Measurements from ENCODE around the gene MYH10.

The MYH10 gene

DNA sequence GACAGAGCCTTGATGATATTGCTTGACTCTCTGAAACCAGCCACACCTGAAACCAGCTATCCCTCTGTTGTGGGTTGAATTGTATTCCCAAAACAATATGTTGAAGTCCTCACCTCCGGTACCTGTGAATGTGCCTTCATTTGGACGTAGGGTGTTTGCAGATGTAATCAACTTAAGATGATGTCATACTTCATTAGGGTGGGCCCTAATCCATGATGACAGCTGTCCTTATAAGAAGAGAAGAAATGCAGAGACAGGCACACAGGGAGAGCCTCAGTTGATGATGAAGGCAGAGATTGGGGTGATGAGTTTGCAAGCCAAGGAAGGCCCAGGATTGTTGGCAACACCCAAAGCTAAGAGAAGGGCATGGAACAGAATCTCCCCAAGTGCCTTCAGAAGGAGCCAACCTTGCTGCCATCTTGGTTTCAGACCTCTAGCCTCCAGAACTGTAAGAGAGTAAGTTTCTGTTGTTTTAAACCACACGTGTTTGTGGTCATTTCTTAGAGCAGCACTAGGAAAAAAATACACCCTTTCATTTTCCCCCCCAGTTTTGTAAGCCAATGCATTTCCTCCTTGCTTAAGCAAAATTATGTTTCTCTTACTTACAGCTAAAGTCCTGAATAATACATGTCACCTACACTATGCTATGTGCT is 29.4 kb upstream of the MYH10 start:
- Histone ChIP-seq H3K27me3 (ENCODE audit: control insufficient read depth, insufficient read depth, low read length) (no peaks in the 10 kb centered on the region), H3K79me2 (no peaks in the 10 kb centered on the region), H3K4me2 (ENCODE audit: low read length) (no peak overlapping the region), H3K36me3 (ENCODE audit: control insufficient read depth, insufficient read depth, low read length) (no peaks in the 10 kb centered on the region), H3K4me3 (ENCODE audit: low read depth, low read length) (no peak overlapping the region), H3K27ac (no peak overlapping the region), H3K9me3 (ENCODE audit: control insufficient read depth, low read length) (no peaks in the 10 kb centered on the region), H3K4me1 (no peaks in the 10 kb centered on the region), H3K9ac (no peak overlapping the region), H2AFZ (no peak overlapping the region)
- TF ChIP-seq, protein P1, sequence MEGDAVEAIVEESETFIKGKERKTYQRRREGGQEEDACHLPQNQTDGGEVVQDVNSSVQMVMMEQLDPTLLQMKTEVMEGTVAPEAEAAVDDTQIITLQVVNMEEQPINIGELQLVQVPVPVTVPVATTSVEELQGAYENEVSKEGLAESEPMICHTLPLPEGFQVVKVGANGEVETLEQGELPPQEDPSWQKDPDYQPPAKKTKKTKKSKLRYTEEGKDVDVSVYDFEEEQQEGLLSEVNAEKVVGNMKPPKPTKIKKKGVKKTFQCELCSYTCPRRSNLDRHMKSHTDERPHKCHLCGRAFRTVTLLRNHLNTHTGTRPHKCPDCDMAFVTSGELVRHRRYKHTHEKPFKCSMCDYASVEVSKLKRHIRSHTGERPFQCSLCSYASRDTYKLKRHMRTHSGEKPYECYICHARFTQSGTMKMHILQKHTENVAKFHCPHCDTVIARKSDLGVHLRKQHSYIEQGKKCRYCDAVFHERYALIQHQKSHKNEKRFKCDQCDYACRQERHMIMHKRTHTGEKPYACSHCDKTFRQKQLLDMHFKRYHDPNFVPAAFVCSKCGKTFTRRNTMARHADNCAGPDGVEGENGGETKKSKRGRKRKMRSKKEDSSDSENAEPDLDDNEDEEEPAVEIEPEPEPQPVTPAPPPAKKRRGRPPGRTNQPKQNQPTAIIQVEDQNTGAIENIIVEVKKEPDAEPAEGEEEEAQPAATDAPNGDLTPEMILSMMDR (IDR thresholded peaks at IDR 0.05) = no peak

DNA sequence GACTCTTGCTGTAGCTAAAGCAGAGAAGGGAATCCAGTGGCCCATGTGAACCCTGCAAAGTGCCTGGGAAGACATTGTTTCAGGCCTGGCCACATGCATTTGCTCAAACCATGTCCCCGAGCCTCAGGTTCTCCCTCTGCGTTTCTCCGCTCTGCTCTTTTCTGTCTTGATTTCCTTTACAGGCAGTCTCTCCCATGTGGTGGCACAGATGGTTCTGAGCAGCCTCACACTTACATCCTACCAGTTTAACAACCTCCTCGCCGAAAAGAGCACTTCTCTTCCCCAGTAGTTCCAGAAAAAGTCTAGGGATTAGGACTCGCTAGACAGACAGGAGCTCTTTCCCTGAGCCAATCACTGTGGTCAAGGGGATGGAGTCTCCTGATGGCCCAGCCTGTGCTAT is 28.3 kb upstream of the MYH10 start:
- Histone ChIP-seq H3K4me1 (no peaks in the 10 kb centered on the region), H2AFZ (no peak overlapping the region), H3K27me3 (ENCODE audit: control insufficient read depth, insufficient read depth, low read length) (no peaks in the 10 kb centered on the region), H3K4me2 (ENCODE audit: low read length) (no peak overlapping the region), H3K27ac (no peak overlapping the region), H3K79me2 (no peaks in the 10 kb centered on the region), H3K9me3 (ENCODE audit: control insufficient read depth, low read length) (no peaks in the 10 kb centered on the region), H3K4me3 (ENCODE audit: low read depth, low read length) (no peak overlapping the region), H3K9ac (no peak overlapping the region), H3K36me3 (ENCODE audit: control insufficient read depth, insufficient read depth, low read length) (no peaks in the 10 kb centered on the region)
- TF ChIP-seq, protein P1 (IDR thresholded peaks at IDR 0.05) = no peak

GRCh38 chr17:8656693-8657092 is 26.2 kb upstream of the MYH10 start:
- no peak overlapping the region for H3K27ac ChIP-seq

DNA sequence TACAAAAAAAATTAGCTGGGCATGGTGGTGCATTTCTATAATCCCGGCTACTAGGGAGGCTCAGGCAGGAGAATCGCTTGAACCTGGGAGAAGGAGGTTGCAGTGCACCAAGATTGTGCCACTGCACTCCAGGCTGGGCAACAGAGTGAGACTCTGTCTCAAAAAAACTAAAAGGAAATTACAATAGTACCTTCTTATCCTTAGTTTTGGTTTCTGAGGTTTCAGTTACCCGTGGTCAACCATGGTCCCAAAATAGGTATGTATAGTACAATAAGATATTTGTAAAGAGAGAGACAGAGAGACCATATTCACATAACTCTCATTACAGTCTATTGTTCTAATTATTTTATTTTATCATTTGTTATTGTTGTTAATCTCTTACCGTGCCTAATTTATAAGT is 24.3 kb upstream of the MYH10 start:
- Histone ChIP-seq H3K4me1 (no peaks in the 10 kb centered on the region), H3K27me3 (ENCODE audit: control insufficient read depth, insufficient read depth, low read length) (no peaks in the 10 kb centered on the region), H3K27ac (no peak overlapping the region), H3K9me3 (ENCODE audit: control insufficient read depth, low read length) (no peaks in the 10 kb centered on the region), H3K36me3 (ENCODE audit: control insufficient read depth, insufficient read depth, low read length) (no peaks in the 10 kb centered on the region), H2AFZ (no peak overlapping the region), H3K79me2 (no peaks in the 10 kb centered on the region), H3K9ac (no peak overlapping the region), H3K4me3 (ENCODE audit: low read depth, low read length) (no peak overlapping the region), H3K4me2 (ENCODE audit: low read length) (no peak overlapping the region)
- TF ChIP-seq, protein P1 (IDR thresholded peaks at IDR 0.05) = no peak

More at GRCh38 chr17:8656693-8657092, 26.2 kb upstream of the MYH10 start:
- H3K4me2 ChIP-seq (ENCODE audit: low read length) = no peak overlapping the region
- H3K27me3 ChIP-seq (ENCODE audit: control insufficient read depth, insufficient read depth, low read length) = no peaks in the 10 kb centered on the region
- no peaks in the 10 kb centered on the region for H3K4me1 ChIP-seq
- no peak overlapping the region for H3K4me3 ChIP-seq (ENCODE audit: low read depth, low read length)
- no peaks in the 10 kb centered on the region for H3K79me2 ChIP-seq
- H3K9me3 ChIP-seq (ENCODE audit: control insufficient read depth, low read length) = no peaks in the 10 kb centered on the region
- H3K9ac ChIP-seq = no peak overlapping the region
- no peaks in the 10 kb centered on the region for H3K36me3 ChIP-seq (ENCODE audit: control insufficient read depth, insufficient read depth, low read length)
- TF ChIP-seq, protein P1 (IDR thresholded peaks at IDR 0.05) = no peak
- H2AFZ ChIP-seq = no peak overlapping the region

GRCh38 chr17:8651013-8651412 is 20.5 kb upstream of the MYH10 start:
- Histone ChIP-seq H3K79me2 (no peaks in the 10 kb centered on the region), H3K4me1 (no peaks in the 10 kb centered on the region), H3K27me3 (ENCODE audit: control insufficient read depth, insufficient read depth, low read length) (no peaks in the 10 kb centered on the region), H3K4me3 (ENCODE audit: low read depth, low read length) (no peak overlapping the region), H3K4me2 (ENCODE audit: low read length) (no peak overlapping the region), H3K9me3 (ENCODE audit: control insufficient read depth, low read length) (no peaks in the 10 kb centered on the region), H3K27ac (no peak overlapping the region), H2AFZ (no peak overlapping the region), H3K36me3 (ENCODE audit: control insufficient read depth, insufficient read depth, low read length) (no peaks in the 10 kb centered on the region), H3K9ac (no peak overlapping the region)
- TF ChIP-seq, protein P1 (IDR thresholded peaks at IDR 0.05) = no peak
